HFF-Myc (cell line): Measurements from ENCODE around the gene ANKS1B.
"Not testable (repeated sequence)": the region's sequence is repeated elsewhere in the genome, so short reads cannot be mapped to it uniquely, and the experiment has no call there.

Source experiments
- DNase-seq: peaks from one replicate; pipeline ENCODE4 v3.0.0-alpha.2; 2011; ENCODE audit warnings: low read depth; ENCODE audit errors: extremely low read depth
- H3K4me3 ChIP-seq: replicated peaks from 2 replicates; pipeline ENCODE4 v1.5.1; 2011; ENCODE audit warnings: low read depth, mild to moderate bottlenecking, control low read depth, low read length
- CTCF ChIP-seq: IDR thresholded peaks from 2 replicates; pipeline ENCODE4 v1.5.1; 2012; ENCODE audit warnings: mild to moderate bottlenecking, low read depth, low read length, control low read depth; ENCODE audit errors: missing control alignments

ANKS1B gene

GRCh38 chr12:99036566-99036965 lies 948.2 kb downstream of the ANKS1B start:
- no peak for DNase-seq
- H3K4me3 ChIP-seq, result no peak overlapping the region
- no peak for TF ChIP-seq CTCF

- TF ChIP-seq CTCF, result no peak
These were observed 948.9 kb downstream of the ANKS1B start for GRCh38 chr12:99035803-99036202.

GRCh38 chr12:99034201-99034600 lies 950.5 kb downstream of the ANKS1B start:
- not testable (repeated sequence) for H3K4me3 ChIP-seq, DNase-seq

More at GRCh38 chr12:99035803-99036202, 948.9 kb downstream of the ANKS1B start:
- no peak for DNase-seq
- H3K4me3 ChIP-seq, result no peak overlapping the region

DNA sequence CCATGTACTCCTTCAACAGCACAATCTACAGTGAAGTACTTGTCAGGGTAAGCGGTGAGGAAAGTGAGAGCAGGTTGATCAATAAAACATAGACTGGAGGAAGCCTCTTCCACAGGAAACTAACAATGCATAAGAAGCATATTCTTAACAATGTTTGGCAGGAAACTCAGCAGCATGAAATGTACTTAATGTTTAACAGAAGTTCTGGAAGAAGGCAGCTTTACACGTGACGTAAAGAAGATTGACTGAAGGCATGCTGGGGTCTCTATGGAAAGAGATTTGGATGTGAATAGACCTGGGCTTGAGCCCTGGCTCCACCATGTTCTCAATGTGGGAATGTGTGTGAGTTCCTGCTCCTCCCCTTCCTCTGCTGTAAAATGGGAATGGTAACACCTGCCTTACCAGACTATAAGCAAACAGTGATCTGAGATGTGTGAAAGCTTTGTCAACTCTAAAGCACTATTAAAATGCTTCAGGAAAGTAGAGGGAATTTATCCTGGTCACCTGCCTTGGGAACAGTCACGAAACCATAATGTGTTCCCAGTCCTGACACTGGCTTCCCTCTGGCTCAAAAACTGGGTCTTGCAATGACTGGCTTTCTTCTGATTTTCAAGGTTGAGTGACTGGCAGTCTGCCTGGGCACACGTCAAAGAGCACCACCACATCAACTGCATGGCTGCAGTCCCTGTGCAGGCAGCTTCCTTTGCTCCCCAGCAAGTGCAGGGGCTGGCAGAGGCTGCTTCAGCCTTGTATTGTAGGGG lies 955.0 kb downstream of the ANKS1B start:
- no peak overlapping the region for H3K4me3 ChIP-seq
- DNase-seq, result no peak
- no peak for TF ChIP-seq CTCF

GRCh38 chr12:99027461-99027860 lies 957.3 kb downstream of the ANKS1B start:
- no peak for DNase-seq
- H3K4me3 ChIP-seq, result no peak overlapping the region
- TF ChIP-seq CTCF, result no peak

DNA sequence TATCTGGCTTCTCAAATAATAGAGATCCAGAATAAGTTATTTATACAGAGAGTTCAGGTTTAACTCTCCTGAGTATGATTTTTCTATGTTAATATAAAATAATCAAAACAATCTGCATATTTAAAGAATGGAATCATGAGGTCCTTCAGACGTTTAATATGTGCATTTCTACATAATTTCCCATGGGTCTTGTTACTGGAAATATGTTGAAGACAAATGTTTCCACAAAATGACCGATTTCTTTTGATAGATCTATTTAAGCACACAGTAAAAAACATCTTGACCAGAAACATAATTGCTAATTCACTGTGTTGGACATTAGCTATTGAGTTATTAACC lies 957.7 kb downstream of the ANKS1B start:
- no peak for TF ChIP-seq CTCF
- no peak overlapping the region for H3K4me3 ChIP-seq
- DNase-seq, result no peak

GRCh38 chr12:99026332-99027054 lies 958.2 kb downstream of the ANKS1B start:
- H3K4me3 ChIP-seq, result no peak overlapping the region
- TF ChIP-seq CTCF, result no peak

More at GRCh38 chr12:99026332-99027054, 958.2 kb downstream of the ANKS1B start:
- no peak for DNase-seq
